Prostate gland (tissue), 2 donors: ENCODE measurements around the gene GEMIN2.
A peak's percentile ranks its signal among the peaks of the same experiment; 100 is the strongest.

Experiments
- CTCF ChIP-seq, 4 experiments: fragments of 200-600 bp in 2 of 4; fragments of 450-650 bp in 2 of 4; sonication (generic) in 2 of 4; IDR thresholded peaks; 1 replicate in 3 of 4; 2 replicates in 1 of 4; pipeline ENCODE4 v1.5.1; 2016 to 2019; ENCODE audit warnings: antibody characterized with exemption in 4 of 4, mild to moderate bottlenecking in 2 of 4, moderate library complexity in 2 of 4
- POLR2A ChIP-seq: fragments of 450-650 bp; IDR thresholded peaks from one replicate; pipeline ENCODE4 v1.6.1; 2016; ENCODE audit warnings: antibody characterized with exemption, mild to moderate bottlenecking

GRCh38 chr14:39102969-39103957 lies 10.9 kb upstream of the GEMIN2 start, which contains the start of gene SEC23A:
- TF ChIP-seq CTCF (IDR thresholded peaks at IDR 0.05) (no peak), POLR2A (peak; percentile 87)
